Measurements from ENCODE around the gene COMMD2. TPM values are rescaled to one million over a fixed set of nuclear protein-coding genes. Genes with fewer than 3 reads are reported as not detected.

Gene COMMD2
- total RNA-seq, 2 experiments from 2014 or later: 42.0 to 46.8 TPM

DNA sequence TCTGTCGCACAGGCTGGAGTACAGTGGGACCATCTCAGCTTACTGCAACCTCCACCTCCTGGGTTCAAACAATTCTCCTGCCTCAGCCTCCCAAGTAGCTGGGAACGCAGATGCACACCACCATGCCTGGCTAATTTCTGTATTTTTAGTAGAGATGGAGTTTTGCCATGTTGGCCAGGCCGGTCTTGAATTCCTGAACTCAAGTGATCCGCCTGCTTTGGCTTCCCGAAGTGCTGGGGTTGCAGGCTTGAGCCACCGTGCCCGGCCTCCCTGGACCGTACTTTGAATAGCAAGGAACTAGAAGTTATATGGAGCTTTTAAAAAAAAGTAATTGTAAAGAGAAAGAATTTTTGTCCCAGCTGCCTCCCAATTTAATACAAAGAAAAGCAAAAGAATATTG, 48.4 kb upstream of the COMMD2 start:
- peaks cover 41% of the 10 kb centered on the region for H3K27me3 Mint-ChIP-seq
- Histone ChIP-seq H3K36me3 (ENCODE audit: insufficient read depth, low read length) (no peaks in the 10 kb centered on the region), H3K27ac (ENCODE audit: low read depth in 1 of 2, low read length in 2 of 2) (no peak overlapping the region), H3K4me3 (ENCODE audit: low read length) (no peak overlapping the region), H3K4me1 (ENCODE audit: insufficient read depth, low read length) (no peaks in the 10 kb centered on the region), H3K9me3 (ENCODE audit: control insufficient read depth in 1 of 2, insufficient read depth in 1 of 2, low read length in 2 of 2) (no peaks in the 10 kb centered on the region), H3K27me3 (ENCODE audit: control insufficient read depth in 1 of 2, insufficient read depth in 2 of 2, low read length in 2 of 2) (no peaks in the 10 kb centered on the region)
- intact Hi-C loops (cut with DNase I, micrococcal nuclease): no loop called here
- H3K9me3 Mint-ChIP-seq: no peaks in the 10 kb centered on the region
- ChIA-PET CTCF (no interaction called here), POLR2A (no interaction called here)
- H3K36me3 Mint-ChIP-seq (ENCODE audit: low read depth): no peaks in the 10 kb centered on the region
- TF ChIP-seq, protein P1, sequence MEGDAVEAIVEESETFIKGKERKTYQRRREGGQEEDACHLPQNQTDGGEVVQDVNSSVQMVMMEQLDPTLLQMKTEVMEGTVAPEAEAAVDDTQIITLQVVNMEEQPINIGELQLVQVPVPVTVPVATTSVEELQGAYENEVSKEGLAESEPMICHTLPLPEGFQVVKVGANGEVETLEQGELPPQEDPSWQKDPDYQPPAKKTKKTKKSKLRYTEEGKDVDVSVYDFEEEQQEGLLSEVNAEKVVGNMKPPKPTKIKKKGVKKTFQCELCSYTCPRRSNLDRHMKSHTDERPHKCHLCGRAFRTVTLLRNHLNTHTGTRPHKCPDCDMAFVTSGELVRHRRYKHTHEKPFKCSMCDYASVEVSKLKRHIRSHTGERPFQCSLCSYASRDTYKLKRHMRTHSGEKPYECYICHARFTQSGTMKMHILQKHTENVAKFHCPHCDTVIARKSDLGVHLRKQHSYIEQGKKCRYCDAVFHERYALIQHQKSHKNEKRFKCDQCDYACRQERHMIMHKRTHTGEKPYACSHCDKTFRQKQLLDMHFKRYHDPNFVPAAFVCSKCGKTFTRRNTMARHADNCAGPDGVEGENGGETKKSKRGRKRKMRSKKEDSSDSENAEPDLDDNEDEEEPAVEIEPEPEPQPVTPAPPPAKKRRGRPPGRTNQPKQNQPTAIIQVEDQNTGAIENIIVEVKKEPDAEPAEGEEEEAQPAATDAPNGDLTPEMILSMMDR (IDR thresholded peaks at IDR 0.05): no peak
- no peaks in the 10 kb centered on the region for H3K4me1 Mint-ChIP-seq (ENCODE audit: low read depth)
- no peak overlapping the region for H3K4me3 Mint-ChIP-seq
- no peak overlapping the region for H3K27ac Mint-ChIP-seq
- no peak for ATAC-seq (ENCODE audit: poor library complexity)
- no peak for DNase-seq

DNA sequence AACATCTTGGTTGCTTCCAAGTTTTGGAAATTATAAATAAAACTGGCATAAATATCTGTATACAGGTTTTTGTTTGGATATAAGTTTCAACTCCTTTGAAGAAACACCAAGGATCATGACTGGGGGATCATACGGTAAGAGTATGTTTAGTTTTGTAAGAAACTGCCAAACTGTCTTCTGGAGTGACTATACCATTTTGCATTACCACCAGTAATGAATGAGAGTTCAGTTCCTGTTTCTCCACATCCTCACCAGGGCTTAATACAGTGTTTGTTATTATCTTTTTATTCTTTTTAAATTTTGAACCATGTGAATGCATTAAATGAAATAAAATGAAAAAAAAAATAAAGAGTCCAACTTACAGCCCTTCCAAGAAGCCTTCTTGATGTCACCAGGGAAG, 43.7 kb upstream of the COMMD2 start:
- peaks cover 47% of the 10 kb centered on the region for H3K27me3 Mint-ChIP-seq
- H3K4me3 ChIP-seq (ENCODE audit: low read length): no peak overlapping the region
- peaks cover 3 to 14% of the 10 kb centered on the region in 2 experiments for H3K27me3 ChIP-seq (ENCODE audit: control insufficient read depth in 1 of 2, insufficient read depth in 2 of 2, low read length in 2 of 2)
- H3K4me1 Mint-ChIP-seq (ENCODE audit: low read depth): no peaks in the 10 kb centered on the region
- DNase-seq: no peak
- no peaks in the 10 kb centered on the region for H3K9me3 ChIP-seq (ENCODE audit: control insufficient read depth in 1 of 2, insufficient read depth in 1 of 2, low read length in 2 of 2)
- ATAC-seq (ENCODE audit: poor library complexity): no peak
- ChIA-PET POLR2A (no interaction called here), CTCF (interaction anchor here (0.9 kb wide), 1 partner anchor 12 kb away, joined by 3 read pairs; no protein-coding TSS in a partner anchor)
- intact Hi-C loops (cut with DNase I, micrococcal nuclease): no loop called here
- H3K27ac ChIP-seq (ENCODE audit: low read depth in 1 of 2, low read length in 2 of 2): no peak overlapping the region
- H3K36me3 ChIP-seq (ENCODE audit: insufficient read depth, low read length): no peaks in the 10 kb centered on the region
- no peaks in the 10 kb centered on the region for H3K36me3 Mint-ChIP-seq (ENCODE audit: low read depth)
- H3K27ac Mint-ChIP-seq: no peak overlapping the region
- no peak overlapping the region for H3K4me3 Mint-ChIP-seq
- H3K9me3 Mint-ChIP-seq: no peaks in the 10 kb centered on the region
- TF ChIP-seq, protein P1 (IDR thresholded peaks at IDR 0.05): no peak
- no peaks in the 10 kb centered on the region for H3K4me1 ChIP-seq (ENCODE audit: insufficient read depth, low read length)

DNA sequence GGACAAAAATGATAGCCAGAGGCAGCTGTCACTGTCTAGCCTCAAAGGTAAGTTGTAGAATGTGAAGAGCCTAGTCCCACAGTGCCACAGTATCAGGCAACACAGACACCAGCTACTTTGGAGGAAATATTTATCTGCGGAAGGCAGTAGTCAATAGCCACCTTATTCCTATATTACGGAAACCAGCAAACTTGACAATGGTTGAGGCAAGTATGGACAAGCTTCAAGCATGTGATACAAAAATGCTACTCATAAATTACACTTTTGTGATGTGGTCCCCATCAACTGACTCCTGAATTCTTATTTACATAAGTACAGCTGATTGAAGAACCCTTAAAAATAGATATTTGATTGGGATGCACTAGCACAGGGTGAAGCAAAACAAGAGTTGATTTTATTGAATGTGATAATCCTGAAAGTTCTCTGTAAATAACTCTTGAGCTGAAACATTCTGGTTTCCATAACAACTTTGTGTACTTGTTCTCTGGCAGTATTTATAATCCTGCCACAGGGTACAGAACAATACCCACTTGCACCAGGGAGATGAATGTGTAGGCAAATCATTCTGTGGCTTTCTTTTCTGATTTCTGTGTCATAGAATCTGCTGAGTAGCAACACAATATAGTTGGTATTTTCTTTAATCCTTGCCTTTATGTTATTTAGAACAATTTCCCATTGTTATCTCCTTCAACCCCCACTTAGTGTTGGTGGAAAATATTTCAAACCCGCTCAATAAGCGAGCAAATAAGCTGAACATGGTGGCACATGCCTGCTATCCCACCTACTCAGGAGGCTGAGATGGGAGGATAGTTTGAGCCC, 40.4 kb upstream of the COMMD2 start, which contains the start of gene ANKUB1:
Gene ANKUB1, minus strand, starts transcription at position 103 of the 819 bp plus-strand sequence. CDS start 188 bp downstream, outside the sequence.
- peaks cover 9 to 28% of the 10 kb centered on the region in 2 experiments for H3K27me3 ChIP-seq (ENCODE audit: control insufficient read depth in 1 of 2, insufficient read depth in 2 of 2, low read length in 2 of 2)
- intact Hi-C loops (cut with DNase I, micrococcal nuclease): no loop called here
- TF ChIP-seq, protein P1 (IDR thresholded peaks at IDR 0.05): no peak
- ChIA-PET CTCF (no interaction called here), POLR2A (no interaction called here)
- Mint-ChIP-seq H3K27ac (no peak within 1 kb of the TSS), H3K4me1 (ENCODE audit: low read depth) (no peaks in the 10 kb centered on the region), H3K36me3 (ENCODE audit: low read depth) (no peaks in the 10 kb centered on the region), H3K4me3 (no peak within 1 kb of the TSS), H3K9me3 (no peaks in the 10 kb centered on the region), H3K27me3 (peaks cover 51% of the 10 kb centered on the region)
- H3K9me3 ChIP-seq (ENCODE audit: control insufficient read depth in 1 of 2, insufficient read depth in 1 of 2, low read length in 2 of 2): no peaks in the 10 kb centered on the region
- H3K36me3 ChIP-seq (ENCODE audit: insufficient read depth, low read length): no peaks in the 10 kb centered on the region
- H3K27ac ChIP-seq (ENCODE audit: low read depth in 1 of 2, low read length in 2 of 2): no peak within 1 kb of the TSS
- DNase-seq (no peak), ATAC-seq (ENCODE audit: poor library complexity) (no peak)
- no peaks in the 10 kb centered on the region for H3K4me1 ChIP-seq (ENCODE audit: insufficient read depth, low read length)
- H3K4me3 ChIP-seq (ENCODE audit: low read length): no peak within 1 kb of the TSS
